WTC11 (cell line): ENCODE data around the gene NAPB. TPM values are rescaled to one million over a fixed set of nuclear protein-coding genes. Genes with fewer than 3 reads are reported as not detected.
"Not testable (repeated sequence)": the region's sequence is repeated elsewhere in the genome, so short reads cannot be mapped to it uniquely, and the experiment has no call there.

Experiments used
- ATAC-seq: fragments of 200-7000 bp; cut with Tn5 transposase; 2 replicates; pipeline ENCODE4 v1.10.0; 2021; ENCODE audit warnings: mild to moderate bottlenecking, moderate library complexity
- CTCF ChIA-PET: fragments of 300-600 bp; sonication (Branson Sonifier 250); formaldehyde crosslinking; loops from one replicate; lab custom pipeline; 2021; ENCODE audit warnings: antibody characterized with exemption; lab: Charles Lee
- POLR2A ChIA-PET: fragments of 350-600 bp; sonication (Branson Sonifier 250); formaldehyde crosslinking; loops from one replicate; lab custom pipeline; 2021; ENCODE audit warnings: antibody characterized with exemption; lab: Charles Lee
- DNase-seq: peaks from one replicate; pipeline ENCODE4 v3.0.0; 2021; ENCODE audit warnings: low spot score
- H3K27ac Mint-ChIP-seq: 2 replicates; pipeline ENCODE4 v1.8.0; 2021; ENCODE audit warnings: mixed read lengths
- H3K27me3 Mint-ChIP-seq: 2 replicates; pipeline ENCODE4 v1.8.0; 2021; ENCODE audit warnings: low read depth, mild to moderate bottlenecking, moderate library complexity, mixed read lengths
- H3K36me3 Mint-ChIP-seq: 2 replicates; pipeline ENCODE4 v1.8.0; 2021; ENCODE audit warnings: mixed read lengths
- H3K4me1 Mint-ChIP-seq: 2 replicates; pipeline ENCODE4 v1.8.0; 2022; ENCODE audit warnings: mixed read lengths
- H3K4me3 Mint-ChIP-seq: 2 replicates; pipeline ENCODE4 v1.8.0; 2021; ENCODE audit warnings: mild to moderate bottlenecking, moderate library complexity, mixed read lengths
- H3K9me3 Mint-ChIP-seq: 2 replicates; pipeline ENCODE4 v1.8.0; 2021; ENCODE audit warnings: mixed read lengths
- CBFB ChIP-seq: sonication (generic); formaldehyde crosslinking; IDR thresholded peaks from 2 replicates; pipeline ENCODE4 v1.8.1; 2022; ENCODE audit warnings: mild to moderate bottlenecking, low read depth, missing genetic modification reagents
- CREB1 ChIP-seq: sonication (generic); formaldehyde crosslinking; IDR thresholded peaks from 2 replicates; pipeline ENCODE4 v1.8.0; 2023; ENCODE audit warnings: mild to moderate bottlenecking, missing genetic modification reagents
- ELF4 ChIP-seq: sonication (generic); formaldehyde crosslinking; IDR thresholded peaks from 2 replicates; pipeline ENCODE4 v1.8.1; 2022; ENCODE audit warnings: low read depth, mild to moderate bottlenecking, moderate library complexity, missing genetic modification reagents
- ETV6 ChIP-seq: sonication (generic); formaldehyde crosslinking; IDR thresholded peaks from 2 replicates; pipeline ENCODE4 v1.8.1; 2022; ENCODE audit warnings: mild to moderate bottlenecking, missing genetic modification reagents
- GABPB1 ChIP-seq: sonication (generic); formaldehyde crosslinking; IDR thresholded peaks from 2 replicates; pipeline ENCODE4 v1.8.1; 2023; ENCODE audit warnings: mild to moderate bottlenecking, missing genetic modification reagents
- KAT7 ChIP-seq: sonication (generic); formaldehyde crosslinking; IDR thresholded peaks from 2 replicates; pipeline ENCODE4 v1.8.1; 2023; ENCODE audit warnings: missing genetic modification reagents, mild to moderate bottlenecking, borderline replicate concordance
- MXD4 ChIP-seq: fragments of 250-450 bp; sonication (Bioruptor Pico); IDR thresholded peaks from 2 replicates; pipeline ENCODE4 v1.8.0; 2021; ENCODE audit warnings: mild to moderate bottlenecking, moderate library complexity, borderline replicate concordance
- PRRX2 ChIP-seq: fragments of 250-450 bp; sonication (Bioruptor Pico); IDR thresholded peaks from 2 replicates; pipeline ENCODE4 v1.8.0; 2021; ENCODE audit warnings: mild to moderate bottlenecking
- SOX15 ChIP-seq: fragments of 250-450 bp; sonication (Bioruptor Pico); IDR thresholded peaks from 2 replicates; pipeline ENCODE4 v1.9.0; 2021; ENCODE audit warnings: mild to moderate bottlenecking
- ZBTB21 ChIP-seq: sonication (generic); formaldehyde crosslinking; IDR thresholded peaks from 2 replicates; pipeline ENCODE4 v1.8.1; 2023; ENCODE audit warnings: mild to moderate bottlenecking, missing genetic modification reagents, borderline replicate concordance
- ZNF232 ChIP-seq: sonication (generic); formaldehyde crosslinking; IDR thresholded peaks from 2 replicates; pipeline ENCODE4 v1.8.0; 2022; ENCODE audit warnings: mild to moderate bottlenecking, missing genetic modification reagents
- total RNA-seq: library from RNA; stranded (reverse); gene quantifications from 3 replicates; pipeline ENCODE4 v1.2.3, GENCODE V29; 2021
- TF ChIP-seq, protein P1 (sequence below): sonication (generic); formaldehyde crosslinking; IDR thresholded peaks from 2 replicates; pipeline ENCODE4 v1.8.0; 2023; ENCODE audit warnings: missing genetic modification reagents, mild to moderate bottlenecking, borderline replicate concordance
- TF ChIP-seq, protein P2 (sequence below): fragments of 250-450 bp; sonication (Bioruptor Pico); IDR thresholded peaks from 2 replicates; pipeline ENCODE4 v1.9.0; 2021; ENCODE audit warnings: mild to moderate bottlenecking
- TF ChIP-seq, protein P3 (sequence below): sonication (generic); formaldehyde crosslinking; IDR thresholded peaks from 2 replicates; pipeline ENCODE4 v1.8.1; 2022; ENCODE audit warnings: missing genetic modification reagents, borderline replicate concordance
- TF ChIP-seq, protein P4 (sequence below): sonication (generic); formaldehyde crosslinking; IDR thresholded peaks from 2 replicates; pipeline ENCODE4 v1.8.1; 2022; ENCODE audit warnings: mild to moderate bottlenecking, moderate library complexity, missing genetic modification reagents
- TF ChIP-seq, protein P5 (sequence below): sonication (generic); formaldehyde crosslinking; IDR thresholded peaks from 2 replicates; pipeline ENCODE4 v1.8.0; 2022; ENCODE audit warnings: missing genetic modification reagents

The NAPB gene
- total RNA-seq, 1 experiment from 2014 or later = 12.9 TPM

DNA sequence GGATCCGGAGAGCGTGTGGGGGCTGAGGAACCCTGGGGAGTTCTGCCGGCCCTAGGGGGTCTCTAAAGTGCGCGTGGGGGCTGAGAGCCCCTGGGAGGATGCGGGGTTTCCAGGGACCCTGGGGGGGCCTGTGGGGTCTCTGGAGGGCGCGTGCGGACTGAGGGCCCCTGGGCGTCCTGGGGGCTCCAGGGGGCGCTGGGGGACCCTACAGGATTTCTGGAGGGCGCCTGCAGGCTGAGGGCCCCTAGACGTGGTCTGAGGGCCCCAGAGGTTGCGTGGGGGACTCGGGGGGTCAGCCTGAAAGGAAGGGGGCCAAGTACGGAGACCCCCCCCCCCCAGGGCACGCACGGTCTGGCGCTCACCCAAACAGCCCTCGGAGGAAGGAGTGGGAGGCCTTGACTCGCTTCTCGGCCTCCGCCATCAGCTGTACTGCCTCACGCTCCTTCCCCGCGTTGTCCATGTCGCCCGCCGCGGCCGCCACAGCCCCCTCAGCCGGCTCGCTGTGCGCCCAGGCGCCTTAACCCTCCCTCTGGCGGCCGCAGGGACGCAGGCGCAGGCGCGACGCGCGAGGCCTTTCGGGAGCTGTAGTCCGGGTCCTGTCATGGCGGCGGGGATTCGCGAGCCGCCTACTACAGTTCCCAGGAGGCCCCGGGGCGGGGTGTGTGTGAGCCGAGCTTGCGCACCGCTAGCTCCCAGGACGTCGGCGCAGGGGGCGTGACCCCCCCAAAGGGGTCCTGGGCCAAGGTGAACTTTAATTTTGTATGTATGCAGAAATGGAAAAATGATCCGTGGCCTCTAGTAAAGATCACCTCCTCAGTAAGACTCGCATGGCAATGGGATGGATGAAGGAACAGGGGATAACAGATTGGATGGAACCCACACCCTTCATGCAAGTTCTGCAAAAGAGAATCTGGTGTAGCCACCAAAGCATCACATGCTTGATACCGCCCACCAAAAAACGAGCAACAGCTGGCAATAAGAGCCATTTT, at the start of gene NAPB (continued):
- no peak for TF ChIP-seq SOX15
- TF ChIP-seq, protein P1, sequence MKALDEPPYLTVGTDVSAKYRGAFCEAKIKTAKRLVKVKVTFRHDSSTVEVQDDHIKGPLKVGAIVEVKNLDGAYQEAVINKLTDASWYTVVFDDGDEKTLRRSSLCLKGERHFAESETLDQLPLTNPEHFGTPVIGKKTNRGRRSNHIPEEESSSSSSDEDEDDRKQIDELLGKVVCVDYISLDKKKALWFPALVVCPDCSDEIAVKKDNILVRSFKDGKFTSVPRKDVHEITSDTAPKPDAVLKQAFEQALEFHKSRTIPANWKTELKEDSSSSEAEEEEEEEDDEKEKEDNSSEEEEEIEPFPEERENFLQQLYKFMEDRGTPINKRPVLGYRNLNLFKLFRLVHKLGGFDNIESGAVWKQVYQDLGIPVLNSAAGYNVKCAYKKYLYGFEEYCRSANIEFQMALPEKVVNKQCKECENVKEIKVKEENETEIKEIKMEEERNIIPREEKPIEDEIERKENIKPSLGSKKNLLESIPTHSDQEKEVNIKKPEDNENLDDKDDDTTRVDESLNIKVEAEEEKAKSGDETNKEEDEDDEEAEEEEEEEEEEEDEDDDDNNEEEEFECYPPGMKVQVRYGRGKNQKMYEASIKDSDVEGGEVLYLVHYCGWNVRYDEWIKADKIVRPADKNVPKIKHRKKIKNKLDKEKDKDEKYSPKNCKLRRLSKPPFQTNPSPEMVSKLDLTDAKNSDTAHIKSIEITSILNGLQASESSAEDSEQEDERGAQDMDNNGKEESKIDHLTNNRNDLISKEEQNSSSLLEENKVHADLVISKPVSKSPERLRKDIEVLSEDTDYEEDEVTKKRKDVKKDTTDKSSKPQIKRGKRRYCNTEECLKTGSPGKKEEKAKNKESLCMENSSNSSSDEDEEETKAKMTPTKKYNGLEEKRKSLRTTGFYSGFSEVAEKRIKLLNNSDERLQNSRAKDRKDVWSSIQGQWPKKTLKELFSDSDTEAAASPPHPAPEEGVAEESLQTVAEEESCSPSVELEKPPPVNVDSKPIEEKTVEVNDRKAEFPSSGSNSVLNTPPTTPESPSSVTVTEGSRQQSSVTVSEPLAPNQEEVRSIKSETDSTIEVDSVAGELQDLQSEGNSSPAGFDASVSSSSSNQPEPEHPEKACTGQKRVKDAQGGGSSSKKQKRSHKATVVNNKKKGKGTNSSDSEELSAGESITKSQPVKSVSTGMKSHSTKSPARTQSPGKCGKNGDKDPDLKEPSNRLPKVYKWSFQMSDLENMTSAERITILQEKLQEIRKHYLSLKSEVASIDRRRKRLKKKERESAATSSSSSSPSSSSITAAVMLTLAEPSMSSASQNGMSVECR (CRISPR knock-in tag) = peak; percentile 61; the same call in 1 of the 2 replicates
- TF ChIP-seq, protein P2, sequence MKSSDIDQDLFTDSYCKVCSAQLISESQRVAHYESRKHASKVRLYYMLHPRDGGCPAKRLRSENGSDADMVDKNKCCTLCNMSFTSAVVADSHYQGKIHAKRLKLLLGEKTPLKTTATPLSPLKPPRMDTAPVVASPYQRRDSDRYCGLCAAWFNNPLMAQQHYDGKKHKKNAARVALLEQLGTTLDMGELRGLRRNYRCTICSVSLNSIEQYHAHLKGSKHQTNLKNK (CRISPR knock-in tag) = no peak
- TF ChIP-seq ZNF232 (CRISPR knock-in tag) = 0 out of 2 replicates have a peak, but pooled peaks have one; percentile 62
- no peak for TF ChIP-seq PRRX2 (CRISPR knock-in tag)

DNA sequence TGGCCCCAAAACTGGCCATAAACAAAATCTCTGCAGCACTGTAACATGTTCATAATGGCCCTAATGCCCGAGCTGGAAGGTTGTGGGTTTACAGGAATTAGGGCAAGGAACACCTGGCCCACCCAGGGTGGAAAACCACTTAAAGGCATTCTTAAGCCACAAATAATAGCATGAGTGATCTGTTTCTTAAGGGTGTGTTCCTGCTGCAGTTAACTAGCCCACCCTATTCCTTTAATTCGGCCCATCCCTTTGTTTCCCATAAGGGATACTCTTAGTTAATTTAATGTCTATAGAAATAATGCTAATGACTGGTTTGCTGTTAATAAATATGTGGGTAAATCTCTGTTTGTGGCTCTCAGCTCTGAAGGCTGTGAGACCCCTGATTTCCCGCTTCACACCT, 45.7 kb upstream of the NAPB start:
- peaks cover 33% of the 10 kb centered on the region for H3K4me1 Mint-ChIP-seq
- CTCF ChIA-PET, H3K27ac Mint-ChIP-seq, H3K4me3 Mint-ChIP-seq, POLR2A ChIA-PET, ATAC-seq, DNase-seq: not testable (repeated sequence)
- H3K9me3 Mint-ChIP-seq = peaks cover 63% of the 10 kb centered on the region
- peaks cover 55% of the 10 kb centered on the region for H3K36me3 Mint-ChIP-seq
- peaks cover 36% of the 10 kb centered on the region for H3K27me3 Mint-ChIP-seq

DNA sequence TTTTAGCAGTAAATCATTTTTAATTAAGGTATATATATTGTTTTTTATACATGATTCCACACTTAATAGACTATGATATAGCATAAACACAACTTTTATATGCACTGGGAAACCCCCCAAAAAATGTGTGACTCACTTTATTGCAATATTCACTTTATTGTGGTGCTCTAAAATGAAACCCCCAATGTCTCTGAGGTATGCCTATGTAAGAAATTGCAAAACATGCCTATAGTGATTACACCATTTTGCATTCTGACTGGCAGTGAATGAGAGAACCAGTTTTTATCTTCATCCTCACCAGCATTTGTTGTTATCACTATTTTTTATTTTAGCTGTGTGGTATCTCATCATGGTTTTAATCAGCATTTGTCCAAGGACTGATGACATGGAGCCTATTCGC, 39.9 kb upstream of the NAPB start:
- Mint-ChIP-seq H3K36me3 (peaks cover 37% of the 10 kb centered on the region), H3K4me3 (no peak overlapping the region)
- no peak for TF ChIP-seq CREB1 (CRISPR knock-in tag)
- no peak for TF ChIP-seq GABPB1 (CRISPR knock-in tag)
- no peak for TF ChIP-seq CBFB (CRISPR knock-in tag)
- TF ChIP-seq ETV6 = no peak
- TF ChIP-seq KAT7 (CRISPR knock-in tag) = no peak
- no peak for TF ChIP-seq MXD4 (CRISPR knock-in tag)
- no peak for TF ChIP-seq ZBTB21 (CRISPR knock-in tag)
- TF ChIP-seq, all 79 proteins: peak for 0
- ChIA-PET POLR2A (no interaction called here), CTCF (interaction anchor here (2.2 kb wide), 1 partner anchor 40 kb away, joined by 5 read pairs; the partner anchor contains the start of gene NAPB)
- peaks cover 61% of the 10 kb centered on the region for H3K9me3 Mint-ChIP-seq
- ATAC-seq (no peak), DNase-seq (no peak)
- H3K4me1 Mint-ChIP-seq = peaks cover 17% of the 10 kb centered on the region
- peaks cover 3% of the 10 kb centered on the region; the same call in 1 of the 2 replicates for H3K27me3 Mint-ChIP-seq
- no peak overlapping the region for H3K27ac Mint-ChIP-seq

DNA sequence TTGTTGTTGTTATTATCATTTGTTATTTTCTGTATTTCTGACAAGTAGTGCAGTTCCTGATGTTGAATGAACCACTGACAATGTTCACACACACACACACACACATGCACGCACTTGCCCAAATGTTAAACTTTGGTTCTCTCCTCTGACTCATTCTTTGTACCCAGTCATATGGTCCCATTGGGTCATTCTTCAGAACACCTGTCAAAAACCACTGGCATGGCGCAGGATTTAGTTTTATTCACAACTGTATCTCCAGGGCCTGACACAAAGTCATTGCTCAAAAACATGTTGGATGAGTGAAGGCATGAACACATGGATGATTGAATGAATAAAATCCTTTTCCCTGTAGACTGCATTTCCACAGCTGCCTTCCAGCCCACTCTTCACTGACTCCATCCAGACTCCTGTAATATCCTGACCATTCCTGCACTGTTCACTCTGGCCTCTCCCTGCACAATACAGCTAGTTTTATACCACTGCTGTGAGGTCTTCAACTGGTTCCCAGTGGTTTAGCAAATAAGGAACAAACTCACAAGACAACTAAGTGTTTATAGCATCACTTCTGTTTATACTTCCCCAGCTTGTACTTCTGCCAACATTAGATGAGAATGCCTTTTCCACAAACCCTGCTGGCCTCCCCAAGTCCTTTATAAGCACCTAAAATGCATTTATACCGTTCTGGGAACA, 38.3 kb upstream of the NAPB start:
- CTCF ChIA-PET = interaction anchor here (1.8 to 2.2 kb wide), 2 partner anchors 18 to 39 kb away, joined by 5 read pairs; partner anchors contain the start of gene NAPB
- POLR2A ChIA-PET = no interaction called here
- DNase-seq (no peak), ATAC-seq (no peak)
- Mint-ChIP-seq H3K4me3 (no peak overlapping the region), H3K27ac (no peak overlapping the region), H3K27me3 (peaks cover 3% of the 10 kb centered on the region; the same call in 1 of the 2 replicates), H3K36me3 (peaks cover 24% of the 10 kb centered on the region), H3K4me1 (peaks cover 17% of the 10 kb centered on the region), H3K9me3 (peaks cover 50% of the 10 kb centered on the region)
- TF ChIP-seq, protein P3, sequence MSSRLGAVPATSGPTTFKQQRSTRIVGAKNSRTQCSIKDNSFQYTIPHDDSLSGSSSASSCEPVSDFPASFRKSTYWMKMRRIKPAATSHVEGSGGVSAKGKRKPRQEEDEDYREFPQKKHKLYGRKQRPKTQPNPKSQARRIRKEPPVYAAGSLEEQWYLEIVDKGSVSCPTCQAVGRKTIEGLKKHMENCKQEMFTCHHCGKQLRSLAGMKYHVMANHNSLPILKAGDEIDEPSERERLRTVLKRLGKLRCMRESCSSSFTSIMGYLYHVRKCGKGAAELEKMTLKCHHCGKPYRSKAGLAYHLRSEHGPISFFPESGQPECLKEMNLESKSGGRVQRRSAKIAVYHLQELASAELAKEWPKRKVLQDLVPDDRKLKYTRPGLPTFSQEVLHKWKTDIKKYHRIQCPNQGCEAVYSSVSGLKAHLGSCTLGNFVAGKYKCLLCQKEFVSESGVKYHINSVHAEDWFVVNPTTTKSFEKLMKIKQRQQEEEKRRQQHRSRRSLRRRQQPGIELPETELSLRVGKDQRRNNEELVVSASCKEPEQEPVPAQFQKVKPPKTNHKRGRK = no peak
- TF ChIP-seq, protein P4, sequence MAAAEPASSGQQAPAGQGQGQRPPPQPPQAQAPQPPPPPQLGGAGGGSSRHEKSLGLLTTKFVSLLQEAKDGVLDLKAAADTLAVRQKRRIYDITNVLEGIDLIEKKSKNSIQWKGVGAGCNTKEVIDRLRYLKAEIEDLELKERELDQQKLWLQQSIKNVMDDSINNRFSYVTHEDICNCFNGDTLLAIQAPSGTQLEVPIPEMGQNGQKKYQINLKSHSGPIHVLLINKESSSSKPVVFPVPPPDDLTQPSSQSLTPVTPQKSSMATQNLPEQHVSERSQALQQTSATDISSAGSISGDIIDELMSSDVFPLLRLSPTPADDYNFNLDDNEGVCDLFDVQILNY (CRISPR knock-in tag) = no peak
- TF ChIP-seq, protein P5, sequence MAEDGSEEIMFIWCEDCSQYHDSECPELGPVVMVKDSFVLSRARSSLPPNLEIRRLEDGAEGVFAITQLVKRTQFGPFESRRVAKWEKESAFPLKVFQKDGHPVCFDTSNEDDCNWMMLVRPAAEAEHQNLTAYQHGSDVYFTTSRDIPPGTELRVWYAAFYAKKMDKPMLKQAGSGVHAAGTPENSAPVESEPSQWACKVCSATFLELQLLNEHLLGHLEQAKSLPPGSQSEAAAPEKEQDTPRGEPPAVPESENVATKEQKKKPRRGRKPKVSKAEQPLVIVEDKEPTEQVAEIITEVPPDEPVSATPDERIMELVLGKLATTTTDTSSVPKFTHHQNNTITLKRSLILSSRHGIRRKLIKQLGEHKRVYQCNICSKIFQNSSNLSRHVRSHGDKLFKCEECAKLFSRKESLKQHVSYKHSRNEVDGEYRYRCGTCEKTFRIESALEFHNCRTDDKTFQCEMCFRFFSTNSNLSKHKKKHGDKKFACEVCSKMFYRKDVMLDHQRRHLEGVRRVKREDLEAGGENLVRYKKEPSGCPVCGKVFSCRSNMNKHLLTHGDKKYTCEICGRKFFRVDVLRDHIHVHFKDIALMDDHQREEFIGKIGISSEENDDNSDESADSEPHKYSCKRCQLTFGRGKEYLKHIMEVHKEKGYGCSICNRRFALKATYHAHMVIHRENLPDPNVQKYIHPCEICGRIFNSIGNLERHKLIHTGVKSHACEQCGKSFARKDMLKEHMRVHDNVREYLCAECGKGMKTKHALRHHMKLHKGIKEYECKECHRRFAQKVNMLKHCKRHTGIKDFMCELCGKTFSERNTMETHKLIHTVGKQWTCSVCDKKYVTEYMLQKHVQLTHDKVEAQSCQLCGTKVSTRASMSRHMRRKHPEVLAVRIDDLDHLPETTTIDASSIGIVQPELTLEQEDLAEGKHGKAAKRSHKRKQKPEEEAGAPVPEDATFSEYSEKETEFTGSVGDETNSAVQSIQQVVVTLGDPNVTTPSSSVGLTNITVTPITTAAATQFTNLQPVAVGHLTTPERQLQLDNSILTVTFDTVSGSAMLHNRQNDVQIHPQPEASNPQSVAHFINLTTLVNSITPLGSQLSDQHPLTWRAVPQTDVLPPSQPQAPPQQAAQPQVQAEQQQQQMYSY (CRISPR knock-in tag) = no peak
- no peak for TF ChIP-seq ELF4
